HG03175 (cell line): ENCODE measurements around the gene XYLT1.
A peak's percentile ranks its signal among the peaks of the same experiment; 100 is the strongest.
"Not testable (repeated sequence)": the region's sequence is repeated elsewhere in the genome, so short reads cannot be mapped to it uniquely, and the experiment has no call there.

Experiments used
- ATAC-seq: cut with Tn5 transposase; IDR thresholded peaks from one replicate; pipeline ENCODE4 v1.9.1; 2021; ENCODE audit warnings: mild to moderate bottlenecking, moderate library complexity; ENCODE audit not compliant: unreplicated experiment

XYLT1 gene

GRCh38 chr16:17493012-17493411, 22.3 kb upstream of the XYLT1 start:
- no peak for ATAC-seq

DNA sequence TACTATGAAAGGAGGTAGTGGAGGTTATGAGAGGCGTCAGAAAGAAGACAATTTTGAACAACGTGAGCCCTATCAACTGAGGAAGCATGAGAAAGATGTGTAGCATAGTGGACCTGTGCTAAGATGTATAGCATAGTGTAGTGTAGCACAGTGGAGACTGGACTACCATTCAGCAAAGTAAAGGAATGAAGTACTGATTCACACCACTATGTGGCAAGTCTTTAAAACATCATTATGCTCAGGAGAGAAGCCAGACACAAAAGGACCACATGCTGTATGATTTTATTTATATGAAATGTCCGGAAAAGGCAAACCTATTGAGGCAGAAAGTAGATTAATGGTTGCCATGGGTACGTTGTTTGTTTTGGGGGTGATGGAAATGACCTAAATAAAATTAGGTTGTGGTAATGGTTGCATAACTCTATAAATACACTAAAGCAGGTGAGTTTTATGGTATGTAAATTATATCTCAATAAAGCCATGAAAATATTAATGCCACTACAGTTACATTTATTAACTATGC, 20.4 kb upstream of the XYLT1 start:
- ATAC-seq = no peak

DNA sequence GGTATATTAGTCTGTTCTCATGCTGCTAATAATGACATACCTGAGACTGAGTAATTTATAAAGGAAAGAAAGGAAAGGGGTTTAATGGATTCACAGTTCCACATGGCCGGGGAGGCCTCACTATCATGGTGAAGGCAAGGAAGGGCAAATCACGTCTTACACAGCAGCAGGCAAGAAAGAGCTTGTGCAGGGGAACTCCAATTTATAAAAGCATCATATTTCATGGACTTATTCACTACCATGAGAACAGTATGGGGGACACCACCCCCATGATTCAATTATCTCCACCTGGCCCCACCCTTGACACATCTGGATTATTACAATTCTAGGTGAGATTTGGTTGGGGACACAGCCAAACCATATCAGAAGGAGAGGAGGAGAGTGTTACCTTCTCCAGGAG, 17.7 kb upstream of the XYLT1 start:
- ATAC-seq = no peak

DNA sequence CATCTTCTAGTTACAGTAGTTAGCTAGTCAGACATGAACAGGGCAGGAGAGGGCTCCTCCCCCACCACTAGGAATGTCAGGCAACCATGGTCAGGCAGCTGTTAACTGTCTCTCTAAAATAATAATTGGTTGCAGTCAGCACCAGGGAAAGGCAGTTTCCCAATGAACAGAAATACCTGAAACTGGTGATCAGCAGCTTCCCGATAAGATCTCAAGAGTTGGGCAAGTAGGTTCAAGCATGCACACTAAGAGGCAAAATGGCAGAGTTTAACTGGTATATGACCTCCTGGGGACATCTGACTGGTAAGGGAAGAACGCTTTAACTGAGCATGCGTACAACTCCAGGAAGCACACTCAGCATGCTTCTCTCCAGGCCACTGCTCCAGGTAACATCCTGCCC, 12.6 kb upstream of the XYLT1 start:
- ATAC-seq = no peak

- ATAC-seq = not testable (repeated sequence)
Observed at GRCh38 chr16:17482341-17482740, 11.6 kb upstream of the XYLT1 start.

DNA sequence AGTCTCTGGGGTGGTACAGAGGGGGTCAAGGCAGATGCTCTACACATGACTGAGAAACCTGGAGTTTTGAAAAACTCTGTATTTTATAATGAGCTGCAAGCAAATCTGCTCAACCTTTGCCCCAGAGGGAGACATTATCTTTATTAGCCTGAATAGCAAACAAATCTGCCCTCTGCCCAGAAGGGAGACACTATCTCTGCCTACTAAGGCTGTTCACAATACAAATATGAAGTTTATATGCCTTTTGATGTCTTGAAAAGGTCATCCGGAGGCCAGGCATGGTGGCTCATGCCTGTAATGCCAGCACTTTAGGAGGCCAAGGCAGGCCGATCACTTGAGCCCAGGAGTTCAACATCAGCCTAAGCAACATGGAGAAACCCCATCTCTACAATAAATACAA, 11.0 kb upstream of the XYLT1 start:
- no peak for ATAC-seq

GRCh38 chr16:17477260-17477545, 6.4 kb upstream of the XYLT1 start:
- ATAC-seq = not testable (repeated sequence)

- ATAC-seq = peak; percentile 58
Observed at GRCh38 chr16:17476414-17477259, 5.9 kb upstream of the XYLT1 start.

- no peak for ATAC-seq
Observed at GRCh38 chr16:17475104-17475503, 4.3 kb upstream of the XYLT1 start.

GRCh38 chr16:17474572-17474971, 3.8 kb upstream of the XYLT1 start:
- ATAC-seq = no peak

- ATAC-seq = no peak
Observed at GRCh38 chr16:17474037-17474436, 3.3 kb upstream of the XYLT1 start.

DNA sequence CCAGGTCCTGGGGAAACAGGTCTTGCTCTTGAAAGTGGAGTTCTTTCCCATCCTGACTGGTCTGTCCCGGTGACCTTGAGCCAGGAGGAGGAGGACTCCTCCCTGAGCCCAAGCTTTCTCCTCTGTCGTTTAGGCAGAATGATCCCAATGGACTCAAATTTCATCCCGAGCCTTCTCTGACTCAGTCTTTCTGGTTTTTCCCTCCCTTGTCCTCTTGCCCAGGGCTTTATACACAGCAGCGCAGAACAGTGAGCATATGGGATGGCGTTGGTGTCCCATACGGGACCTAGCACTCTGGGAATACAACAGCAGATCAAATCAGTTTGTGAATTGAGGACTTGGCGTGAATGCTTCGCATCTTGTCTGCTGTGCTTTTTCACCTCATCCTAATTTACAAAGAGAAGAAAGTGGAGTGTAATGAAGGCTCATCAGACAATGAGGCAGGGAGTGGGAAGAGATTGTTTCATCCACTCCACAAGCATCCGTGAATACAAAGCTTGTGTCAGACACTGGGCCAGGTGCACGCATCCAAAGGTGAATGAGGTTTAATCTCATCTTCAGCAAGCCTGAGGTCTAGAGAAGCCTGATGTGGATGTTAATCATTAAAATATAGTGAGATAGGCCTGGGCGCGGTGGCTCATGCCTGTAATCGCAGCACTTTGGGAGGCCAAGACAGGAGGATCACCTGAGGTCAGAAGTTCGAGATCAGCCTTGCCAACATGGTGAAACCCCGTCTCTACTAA, 1.1 kb upstream of the XYLT1 start:
- ATAC-seq = no peak

- no peak for ATAC-seq
Observed at GRCh38 chr16:17470182-17470907, 415 bp downstream of the XYLT1 start.

GRCh38 chr16:17469741-17470181, 999 bp downstream of the XYLT1 start:
- no peak for ATAC-seq

- ATAC-seq = no peak
Observed at GRCh38 chr16:17469011-17469740, 1.6 kb downstream of the XYLT1 start.

DNA sequence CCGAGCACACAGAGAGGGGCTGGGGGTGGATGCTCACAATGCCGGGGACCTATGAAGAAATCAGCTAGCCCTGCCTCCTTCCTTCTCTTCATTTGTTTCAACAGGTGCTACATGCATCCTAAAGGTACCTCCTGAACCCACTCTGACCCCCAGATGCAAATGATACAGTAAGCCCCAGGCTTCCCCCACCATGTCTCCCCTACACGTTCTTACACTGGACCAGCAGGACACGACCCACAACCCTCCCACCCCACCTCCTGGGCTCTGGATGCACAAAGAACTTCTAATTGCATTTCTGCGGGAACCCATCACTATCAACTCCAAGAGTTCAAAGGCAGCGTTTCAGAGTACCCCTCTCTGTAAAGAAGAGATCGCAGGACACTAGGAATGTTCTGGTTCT, 2.1 kb downstream of the XYLT1 start:
- ATAC-seq = no peak

GRCh38 chr16:17467923-17468540, 2.7 kb downstream of the XYLT1 start:
- no peak for ATAC-seq

DNA sequence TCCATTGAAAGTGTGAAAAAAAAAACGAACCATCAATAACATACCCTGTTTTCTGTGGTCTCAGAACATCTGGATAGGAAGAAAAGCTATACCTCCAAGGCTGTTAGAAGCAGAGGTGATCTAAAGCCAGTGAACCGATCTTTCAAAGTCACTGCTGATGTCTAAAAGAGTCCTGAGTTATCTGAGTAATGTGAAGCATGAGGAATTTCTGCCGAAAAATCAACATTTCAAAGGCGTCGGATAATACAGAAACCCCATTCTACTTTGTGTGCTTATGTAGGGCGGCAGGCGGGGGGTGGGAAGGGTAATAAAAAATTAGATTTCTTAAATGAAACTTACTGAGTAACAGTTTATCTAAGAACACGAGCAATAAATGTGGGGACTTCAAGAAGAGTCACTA, 3.9 kb downstream of the XYLT1 start:
- ATAC-seq = no peak

GRCh38 chr16:17465460-17465859, 5.3 kb downstream of the XYLT1 start:
- no peak for ATAC-seq

DNA sequence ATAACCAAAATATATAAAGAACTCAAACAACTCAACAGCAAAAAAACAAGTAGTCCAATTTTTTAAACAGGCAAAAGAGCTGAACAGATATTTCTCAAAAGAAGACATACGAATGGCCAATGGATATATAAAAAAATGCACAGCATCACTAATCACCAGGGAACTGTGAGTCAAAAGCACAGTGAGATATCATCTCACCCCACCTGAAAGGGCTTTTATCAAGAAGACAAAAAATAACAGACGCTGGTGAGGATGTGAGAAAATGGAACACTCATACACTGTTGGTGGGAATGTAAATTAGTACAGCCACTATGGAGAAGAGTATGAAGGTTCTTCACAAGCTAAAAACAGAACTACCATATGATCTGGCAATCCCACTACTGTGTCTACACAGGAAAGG, 7.4 kb downstream of the XYLT1 start:
- no peak for ATAC-seq
